ENCODE data around the gene MACO1.

MACO1 gene

GRCh38 chr1:25526753-25527152, 96.1 kb downstream of the MACO1 start:
- no peaks in the 10 kb centered on the region for H3K36me3 ChIP-seq (replicated peaks)
- TF ChIP-seq CTCF (IDR thresholded peaks at IDR 0.05; ENCODE audit: low read depth, low read length, missing control alignments): no peak
- no peak for DNase-seq
- peaks cover 2% of the 10 kb centered on the region for H3K27me3 ChIP-seq (replicated peaks)
- H3K27ac ChIP-seq: no peak overlapping the region
- in situ Hi-C loops (cut with HindIII; ENCODE audit: low pct_ligation_motif_present, low sequenced_read_pairs): no loop called here
- H3K4me3 ChIP-seq (ENCODE audit: low read depth, low read length): no peak overlapping the region

- DNase-seq: no peak
- Histone ChIP-seq H3K4me3 (ENCODE audit: low read depth, low read length) (no peak overlapping the region), H3K27me3 (replicated peaks) (peaks cover 2% of the 10 kb centered on the region), H3K27ac (no peak overlapping the region), H3K36me3 (replicated peaks) (no peaks in the 10 kb centered on the region)
- in situ Hi-C loops (cut with HindIII; ENCODE audit: low pct_ligation_motif_present, low sequenced_read_pairs): no loop called here
- no peak for TF ChIP-seq CTCF (IDR thresholded peaks at IDR 0.05; ENCODE audit: low read depth, low read length, missing control alignments)
Observed at GRCh38 chr1:25527226-25527846, 96.6 kb downstream of the MACO1 start.

- in situ Hi-C loops (cut with HindIII; ENCODE audit: low pct_ligation_motif_present, low sequenced_read_pairs): no loop called here
- Histone ChIP-seq H3K27ac (no peak overlapping the region), H3K36me3 (replicated peaks) (no peaks in the 10 kb centered on the region), H3K27me3 (replicated peaks) (peaks cover 2% of the 10 kb centered on the region), H3K4me3 (ENCODE audit: low read depth, low read length) (no peak overlapping the region)
- no peak for DNase-seq
- TF ChIP-seq CTCF (IDR thresholded peaks at IDR 0.05; ENCODE audit: low read depth, low read length, missing control alignments): no peak
Observed at GRCh38 chr1:25527946-25528595, 97.4 kb downstream of the MACO1 start.

- H3K4me3 ChIP-seq (ENCODE audit: low read depth, low read length): no peak overlapping the region
- no peak for DNase-seq
- no peak overlapping the region for H3K27ac ChIP-seq
- in situ Hi-C loops (cut with HindIII; ENCODE audit: low pct_ligation_motif_present, low sequenced_read_pairs): no loop called here
- H3K27me3 ChIP-seq (replicated peaks): peaks cover 2% of the 10 kb centered on the region
- TF ChIP-seq CTCF (IDR thresholded peaks at IDR 0.05; ENCODE audit: low read depth, low read length, missing control alignments): no peak
- no peaks in the 10 kb centered on the region for H3K36me3 ChIP-seq (replicated peaks)
Observed at GRCh38 chr1:25528881-25529517, 98.3 kb downstream of the MACO1 start.

GRCh38 chr1:25529518-25530185, 99.0 kb downstream of the MACO1 start:
- Histone ChIP-seq H3K27ac (no peak overlapping the region), H3K4me3 (ENCODE audit: low read depth, low read length) (no peak overlapping the region), H3K36me3 (replicated peaks) (no peaks in the 10 kb centered on the region), H3K27me3 (replicated peaks) (peaks cover 2% of the 10 kb centered on the region)
- no peak for DNase-seq
- in situ Hi-C loops (cut with HindIII; ENCODE audit: low pct_ligation_motif_present, low sequenced_read_pairs): no loop called here
- no peak for TF ChIP-seq CTCF (IDR thresholded peaks at IDR 0.05; ENCODE audit: low read depth, low read length, missing control alignments)
